BJ (cell line): ENCODE results near the gene INO80C. TPM values are rescaled to one million over a fixed set of nuclear protein-coding genes. Genes with fewer than 3 reads are reported as not detected.

Experiments
- CTCF ChIA-PET: fragments of 350-600 bp; formaldehyde crosslinking; extraction: SDS; loops from one replicate; lab custom pipeline; 2021; ENCODE audit warnings: antibody characterized with exemption, inconsistent platforms; lab: Yijun Ruan, JAX
- POLR2A ChIA-PET: fragments of 300-600 bp; sonication (Branson Sonifier 250); formaldehyde crosslinking; extraction: SDS; loops from one replicate; lab custom pipeline; 2021; ENCODE audit warnings: antibody characterized with exemption; lab: Charles Lee
- DNase-seq: peaks from one replicate; pipeline ENCODE4 v3.0.0-alpha.2; 2011; ENCODE audit warnings: low read depth
- H3K27me3 ChIP-seq: 2 replicates; pipeline ENCODE4 v1.6.0; 2011; ENCODE audit warnings: low read length; ENCODE audit not compliant: control insufficient read depth, insufficient read depth
- H3K36me3 ChIP-seq: 2 replicates; pipeline ENCODE4 v1.5.1; 2011; ENCODE audit warnings: low read length; ENCODE audit not compliant: control insufficient read depth, insufficient read depth
- H3K4me3 ChIP-seq: 2 replicates; pipeline ENCODE4 v1.5.1; 2011; ENCODE audit warnings: low read depth, mild to moderate bottlenecking, control low read depth, low read length
- CTCF ChIP-seq: IDR thresholded peaks from 2 replicates; pipeline ENCODE4 v1.5.1; 2011; ENCODE audit warnings: low read depth, mild to moderate bottlenecking, control low read depth, inconsistent platforms, low read length, moderate library complexity; ENCODE audit not compliant: insufficient read depth
- polyA plus RNA-seq: library from polyadenylated mRNA; depleted of rRNA; stranded (reverse); fragments of >200 nt; gene quantifications from 2 replicates; pipeline ENCODE4 v1.2.3, GENCODE V29; 2011

INO80C gene
- polyA plus RNA-seq, 1 experiment, result 8.3 TPM

DNA sequence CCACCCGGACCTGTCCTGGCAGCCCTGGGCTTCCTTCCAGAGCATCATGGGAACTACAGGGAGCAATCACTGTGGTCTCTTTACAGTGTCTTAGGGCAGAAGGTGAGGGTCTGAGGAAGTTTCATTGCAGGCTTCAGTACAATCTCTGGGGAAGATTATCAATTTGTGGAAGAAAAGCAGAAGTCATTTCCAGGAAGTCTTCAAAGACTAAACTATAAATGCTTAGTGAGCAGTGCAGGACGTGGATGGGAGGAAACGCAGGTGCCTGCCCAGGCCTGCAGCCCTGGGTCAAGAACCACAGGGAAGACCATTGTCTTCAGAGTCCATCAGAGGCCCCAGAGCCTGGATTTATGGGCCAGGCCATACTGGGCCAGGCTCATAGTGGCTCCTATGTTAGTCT, 54.3 kb downstream of the INO80C start:
- ChIA-PET CTCF (no interaction called here), POLR2A (no interaction called here)
- DNase-seq, result no peak
- no peak for TF ChIP-seq CTCF
- H3K4me3 ChIP-seq, result no peak overlapping the region
- no peaks in the 10 kb centered on the region for H3K36me3 ChIP-seq
- H3K27me3 ChIP-seq, result peaks cover 2% of the 10 kb centered on the region; the same call in 1 of the 2 replicates

- ChIA-PET POLR2A (no interaction called here), CTCF (no interaction called here)
- no peak for DNase-seq
- H3K27me3 ChIP-seq, result peaks cover 2% of the 10 kb centered on the region; the same call in 1 of the 2 replicates
- no peaks in the 10 kb centered on the region for H3K36me3 ChIP-seq
- H3K4me3 ChIP-seq, result no peak overlapping the region
- no peak for TF ChIP-seq CTCF
These were observed 55.1 kb downstream of the INO80C start for GRCh38 chr18:35442701-35443100.

- H3K27me3 ChIP-seq, result peaks cover 2% of the 10 kb centered on the region; the same call in 1 of the 2 replicates
- ChIA-PET CTCF (no interaction called here), POLR2A (no interaction called here)
- TF ChIP-seq CTCF, result no peak
- no peak overlapping the region for H3K4me3 ChIP-seq
- no peak for DNase-seq
- H3K36me3 ChIP-seq, result no peaks in the 10 kb centered on the region
These were observed 55.7 kb downstream of the INO80C start for GRCh38 chr18:35441857-35442595.

DNA sequence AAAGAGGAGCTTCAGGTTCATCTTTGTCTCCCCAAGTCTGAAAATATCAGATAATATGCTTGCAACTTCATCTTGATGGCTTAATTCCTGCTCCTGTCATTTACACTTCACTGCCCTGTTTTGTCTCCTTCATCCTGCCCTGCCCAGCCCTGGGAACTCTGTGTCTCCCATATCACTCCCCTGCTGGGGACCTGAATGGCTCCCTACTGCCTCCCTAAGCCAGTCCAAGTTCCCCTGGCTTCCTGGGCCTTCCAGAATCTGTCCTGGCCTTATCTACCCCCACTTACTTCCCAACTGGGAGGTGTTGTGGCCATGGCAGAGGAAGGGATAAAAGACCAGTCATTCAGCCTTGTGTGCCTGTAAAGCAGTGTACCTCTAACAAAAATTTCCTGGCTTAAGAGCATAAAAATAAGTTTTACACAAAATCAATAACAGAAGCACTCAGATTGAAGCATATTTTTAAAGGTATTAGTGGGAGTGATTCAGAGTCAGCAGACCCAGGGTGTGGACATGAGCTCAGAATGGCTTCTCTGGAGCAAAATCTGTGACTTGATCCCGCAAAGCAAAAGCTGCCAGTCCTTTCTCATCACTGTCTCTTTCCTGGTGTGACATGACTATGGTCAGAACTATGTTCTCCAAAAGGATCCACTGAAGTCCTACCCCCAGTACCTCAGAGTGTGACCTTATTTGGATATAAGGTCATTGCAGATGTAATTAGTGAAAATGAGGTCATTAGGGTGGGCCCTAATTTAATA, 59.1 kb downstream of the INO80C start:
- no peak for DNase-seq
- CTCF ChIA-PET, result no interaction called here

More for the DNA sequence above, 59.1 kb downstream of the INO80C start:
- TF ChIP-seq CTCF, result no peak
- Histone ChIP-seq H3K4me3 (no peak overlapping the region), H3K36me3 (no peaks in the 10 kb centered on the region), H3K27me3 (no peaks in the 10 kb centered on the region)
- POLR2A ChIA-PET, result no interaction called here
